Smooth muscle cell of the brain vasculature (primary cell): ENCODE data around the gene RBM22.

ENCODE experiments used
- DNase-seq: peaks from one replicate; pipeline ENCODE4 v3.0.0-alpha.2; 2012; ENCODE audit warnings: low read depth, low spot score

The RBM22 gene

DNA sequence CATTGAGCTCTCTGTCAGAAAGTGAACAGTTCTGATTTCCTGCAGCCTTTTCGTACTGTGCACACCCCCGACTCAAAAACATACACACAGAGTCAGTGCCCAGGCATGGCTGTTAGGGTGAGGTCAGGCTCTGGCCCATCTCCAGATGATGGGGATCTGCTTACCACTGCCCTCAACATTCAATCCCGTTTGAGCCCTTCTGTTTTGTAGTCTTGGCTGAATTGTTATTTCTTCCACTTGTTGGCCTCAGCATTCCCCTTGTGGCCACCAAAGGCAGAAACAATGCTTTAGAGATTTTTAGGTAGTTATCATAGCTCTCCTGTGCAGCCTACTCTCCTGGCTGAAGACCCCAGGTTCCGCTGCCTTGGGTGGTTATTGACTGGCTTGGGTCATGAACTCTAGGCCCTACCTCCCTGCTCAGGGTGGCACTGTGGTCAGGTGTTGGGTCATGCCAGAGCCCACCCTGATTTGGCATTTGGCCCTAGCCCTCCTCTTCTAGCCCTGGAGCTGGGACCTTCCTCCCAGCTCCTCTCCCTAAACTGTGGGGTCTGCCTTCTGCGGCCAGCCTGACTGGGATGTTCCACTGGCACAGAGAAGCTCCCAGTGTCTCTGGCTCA is 47.6 kb downstream of the RBM22 start:
- no peak for DNase-seq

DNA sequence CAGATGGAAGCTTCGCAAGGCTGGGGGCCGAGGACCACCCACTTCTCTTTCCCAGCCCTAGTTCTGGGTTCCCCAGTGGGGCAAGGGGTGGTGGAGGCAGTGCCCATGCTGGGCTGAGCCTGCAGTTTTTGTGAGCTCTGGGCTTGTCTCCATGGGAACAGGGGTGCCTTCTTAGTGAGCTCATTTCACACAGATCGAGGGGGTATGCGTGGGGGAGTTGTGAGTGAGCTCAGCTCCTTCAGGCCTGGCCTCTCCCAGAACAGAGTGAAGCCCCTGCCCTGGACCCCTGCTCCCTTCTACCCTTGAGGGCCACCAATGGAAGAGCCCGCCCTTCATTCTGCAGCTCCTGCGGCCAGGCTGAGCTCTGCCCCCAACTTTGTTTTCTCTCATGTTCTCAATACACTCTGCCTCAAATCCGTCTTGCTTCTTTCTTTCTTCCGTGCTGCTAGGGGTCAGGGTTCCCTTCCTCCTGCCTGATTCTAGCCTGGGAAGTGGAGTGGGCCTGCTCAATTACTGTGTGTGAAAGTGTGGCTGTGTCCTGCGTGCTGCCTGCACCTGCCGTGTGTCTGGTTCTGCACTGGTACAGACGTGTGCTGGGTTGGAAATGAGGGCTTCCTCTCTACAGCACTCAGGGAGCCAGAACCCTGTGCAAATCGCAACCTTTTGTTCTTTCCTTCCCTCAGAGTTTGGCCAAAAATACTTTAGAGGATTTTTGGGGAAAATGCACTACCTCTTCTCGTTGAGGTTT is 48.8 kb downstream of the RBM22 start:
- DNase-seq = no peak

DNA sequence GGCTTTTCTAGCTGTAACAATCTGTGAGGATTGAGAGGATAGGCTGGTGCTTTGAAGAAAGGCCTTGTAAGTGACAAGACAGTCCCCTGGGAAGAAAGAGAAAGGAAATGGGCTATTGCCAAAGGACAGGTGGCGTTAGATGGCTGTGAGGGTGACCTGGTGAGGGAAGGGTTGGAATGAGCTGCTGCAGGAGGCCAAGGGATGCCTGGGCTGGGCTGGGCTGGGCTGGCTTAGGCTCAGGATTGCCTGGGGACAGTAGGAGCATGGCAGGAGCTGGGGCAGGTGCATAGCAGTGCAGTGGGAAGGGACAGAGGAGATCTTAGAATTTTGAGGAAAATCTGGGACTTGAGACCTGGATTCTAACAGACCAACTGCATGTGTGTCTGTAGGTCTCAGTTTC is 49.5 kb downstream of the RBM22 start:
- no peak for DNase-seq

DNA sequence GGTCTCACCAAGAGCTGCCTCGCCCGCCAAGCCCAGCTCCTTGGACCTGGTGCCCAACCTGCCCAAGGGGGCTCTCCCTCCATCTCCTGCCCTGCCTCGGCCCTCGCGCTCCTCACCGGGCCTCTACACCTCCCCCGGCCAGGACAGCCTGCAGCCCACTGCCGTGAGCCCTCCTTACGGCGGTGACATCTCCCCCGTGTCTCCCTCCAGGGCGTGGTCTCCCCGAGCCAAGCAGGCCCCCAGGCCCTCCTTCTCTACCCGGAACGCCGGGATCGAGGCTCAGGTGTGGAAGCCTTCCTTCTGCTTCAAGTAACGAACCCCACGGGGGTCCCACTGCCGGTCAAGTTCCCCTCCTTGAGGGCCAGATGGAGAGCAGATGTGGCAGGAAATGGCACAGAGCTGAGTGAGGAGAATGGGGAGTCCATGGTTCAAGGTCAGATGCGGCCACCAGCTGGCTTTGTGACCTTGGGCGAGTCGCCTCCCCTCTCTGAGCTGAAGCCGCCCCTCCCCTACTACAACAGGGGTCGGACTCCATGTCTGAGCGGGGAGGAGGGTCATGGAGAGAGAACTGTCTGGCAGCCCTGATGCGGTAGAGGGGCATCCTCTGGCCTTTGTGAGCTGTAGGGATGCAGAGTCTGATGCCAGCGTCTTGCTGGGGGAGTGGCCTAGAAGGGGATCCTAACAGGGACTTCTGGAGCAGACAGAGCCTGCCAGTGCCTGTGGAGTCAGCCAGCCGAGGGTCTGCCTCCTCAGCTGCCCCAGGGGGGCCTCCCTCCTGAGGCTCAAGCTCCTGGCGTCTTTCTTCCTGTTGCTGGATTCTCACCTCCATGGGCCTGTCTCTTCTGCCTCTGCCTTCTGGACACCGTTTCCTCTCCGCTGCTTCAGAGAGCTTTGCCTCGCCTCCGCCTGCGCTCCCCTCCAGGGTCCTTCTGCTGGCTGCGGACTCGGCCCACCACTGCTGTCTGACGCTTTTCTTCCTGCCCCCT is 50.5 kb downstream of the RBM22 start:
- DNase-seq = no peak

DNA sequence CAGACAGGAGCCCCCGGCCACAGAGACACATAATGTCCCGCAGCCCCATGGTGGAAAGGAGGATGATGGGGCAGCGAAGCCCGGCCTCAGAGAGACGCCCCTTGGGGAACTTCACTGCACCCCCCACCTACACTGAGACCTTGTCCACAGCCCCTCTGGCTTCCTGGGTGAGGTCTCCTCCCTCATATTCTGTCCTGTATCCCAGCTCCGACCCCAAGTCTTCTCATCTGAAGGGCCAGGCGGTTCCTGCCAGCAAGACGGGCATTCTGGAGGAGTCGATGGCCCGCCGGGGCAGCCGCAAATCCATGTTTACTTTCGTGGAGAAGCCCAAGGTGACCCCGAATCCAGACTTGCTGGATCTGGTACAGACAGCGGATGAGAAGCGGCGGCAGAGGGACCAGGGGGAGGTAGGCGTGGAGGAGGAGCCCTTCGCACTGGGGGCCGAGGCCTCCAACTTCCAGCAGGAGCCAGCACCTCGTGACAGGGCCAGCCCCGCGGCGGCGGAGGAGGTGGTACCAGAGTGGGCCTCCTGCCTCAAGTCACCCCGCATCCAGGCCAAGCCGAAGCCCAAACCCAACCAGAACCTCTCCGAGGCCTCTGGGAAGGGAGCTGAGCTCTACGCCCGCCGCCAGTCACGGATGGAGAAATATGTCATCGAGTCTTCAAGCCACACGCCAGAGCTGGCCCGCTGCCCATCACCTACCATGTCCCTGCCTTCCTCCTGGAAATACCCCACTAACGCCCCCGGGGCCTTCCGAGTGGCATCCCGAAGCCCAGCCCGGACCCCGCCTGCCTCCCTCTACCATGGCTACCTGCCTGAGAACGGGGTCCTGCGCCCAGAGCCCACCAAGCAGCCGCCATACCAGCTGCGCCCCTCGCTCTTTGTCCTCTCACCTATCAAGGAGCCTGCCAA is 51.5 kb downstream of the RBM22 start:
- no peak for DNase-seq

DNA sequence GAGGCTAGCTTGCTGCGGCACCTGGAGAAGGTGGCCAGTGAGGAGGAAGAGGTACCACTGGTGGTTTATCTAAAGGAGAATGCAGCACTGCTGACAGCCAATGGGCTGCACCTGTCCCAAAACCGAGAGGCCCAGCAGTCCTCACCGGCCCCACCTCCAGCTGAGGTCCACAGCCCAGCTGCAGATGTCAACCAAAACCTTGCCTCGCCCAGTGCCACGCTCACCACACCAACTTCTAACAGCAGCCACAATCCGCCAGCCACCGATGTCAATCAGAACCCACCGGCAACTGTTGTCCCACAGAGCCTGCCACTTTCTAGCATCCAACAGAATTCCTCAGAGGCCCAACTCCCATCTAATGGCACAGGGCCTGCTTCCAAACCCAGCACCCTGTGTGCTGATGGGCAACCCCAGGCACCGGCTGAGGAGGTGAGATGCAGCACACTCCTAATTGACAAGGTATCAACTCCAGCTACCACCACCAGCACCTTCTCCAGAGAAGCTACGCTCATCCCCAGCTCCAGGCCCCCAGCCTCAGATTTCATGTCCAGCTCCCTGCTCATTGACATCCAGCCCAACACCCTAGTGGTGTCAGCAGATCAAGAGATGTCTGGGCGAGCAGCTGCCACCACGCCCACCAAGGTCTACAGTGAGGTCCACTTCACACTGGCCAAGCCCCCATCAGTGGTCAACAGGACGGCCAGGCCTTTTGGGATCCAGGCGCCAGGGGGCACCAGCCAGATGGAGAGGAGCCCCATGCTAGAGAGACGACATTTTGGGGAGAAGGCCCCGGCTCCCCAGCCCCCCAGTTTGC is 52.4 kb downstream of the RBM22 start:
- no peak for DNase-seq

DNA sequence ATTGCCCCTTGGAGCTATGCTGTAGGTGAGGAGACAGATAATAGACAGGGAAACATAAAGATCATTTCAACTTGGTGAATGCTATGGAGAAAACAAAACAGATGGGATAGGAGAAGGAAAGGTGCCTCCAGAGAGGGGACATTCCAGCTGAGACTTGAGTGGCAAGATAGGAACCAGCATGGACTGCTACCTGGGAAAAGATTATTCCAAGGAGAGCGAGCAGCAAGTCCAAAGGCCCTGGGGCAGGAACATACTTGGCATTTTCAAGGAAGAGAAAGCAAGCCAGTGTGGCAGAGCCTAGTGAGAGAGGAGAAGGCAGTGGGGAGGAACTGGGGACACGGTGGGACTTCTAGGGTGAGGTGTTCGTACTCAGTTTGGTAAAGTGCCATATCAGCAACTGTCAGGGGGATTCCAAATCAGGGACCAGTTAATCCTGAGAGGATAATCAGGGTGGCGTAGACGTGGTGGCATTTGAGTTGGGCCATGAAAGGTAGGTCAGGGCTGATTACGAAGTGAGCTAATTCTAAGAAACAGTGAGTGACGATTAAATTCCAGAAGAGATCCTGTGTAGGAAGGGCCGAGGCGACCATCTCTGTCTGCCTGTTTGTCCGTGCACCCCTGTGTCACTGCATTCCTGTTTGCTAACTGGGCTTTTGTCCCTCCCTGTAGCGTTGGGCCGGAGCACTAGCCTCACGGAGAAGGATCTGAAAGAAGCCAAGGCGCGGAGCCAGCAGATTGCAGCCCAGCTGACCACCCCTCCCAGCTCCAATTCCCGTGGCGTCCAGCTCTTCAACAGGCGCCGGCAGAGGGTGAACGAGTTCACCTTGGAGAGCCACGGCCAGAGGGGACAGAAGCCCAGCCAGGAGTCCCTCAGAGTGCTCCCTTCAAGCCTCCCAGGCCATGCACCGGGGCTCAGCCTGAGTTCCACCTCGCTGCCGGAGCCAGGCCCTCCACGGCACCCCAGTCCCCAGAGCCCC is 53.3 kb downstream of the RBM22 start:
- DNase-seq = no peak

DNA sequence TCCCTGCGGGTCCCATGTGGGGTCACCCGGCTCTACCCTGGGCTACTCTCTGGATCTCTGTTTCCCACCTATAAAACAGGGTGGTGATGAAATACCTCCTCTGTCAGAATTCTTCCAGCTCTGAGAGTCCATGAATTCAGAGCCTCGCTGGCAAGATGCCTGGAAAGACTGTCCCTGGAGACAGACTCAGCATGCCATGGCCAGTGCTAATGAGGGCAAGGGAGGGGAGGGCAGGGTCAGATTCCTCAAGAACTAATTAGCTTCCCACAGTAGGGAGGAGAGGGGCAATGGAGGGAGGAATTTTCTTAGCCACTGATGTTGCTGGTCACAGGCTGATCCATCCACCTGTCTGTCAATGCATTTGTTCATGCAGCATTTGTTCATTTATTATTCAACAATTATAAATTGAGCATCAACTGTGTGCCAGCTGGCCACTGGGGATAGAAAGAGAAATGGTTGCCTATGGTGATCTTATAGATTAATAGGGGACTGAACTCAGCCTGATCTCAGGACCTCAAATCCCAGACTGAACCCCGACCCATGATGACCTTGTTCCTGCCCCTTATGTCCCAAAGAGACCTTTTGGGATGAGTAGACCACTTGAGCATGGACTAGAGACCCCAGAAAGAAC is 55.7 kb downstream of the RBM22 start:
- no peak for DNase-seq

DNA sequence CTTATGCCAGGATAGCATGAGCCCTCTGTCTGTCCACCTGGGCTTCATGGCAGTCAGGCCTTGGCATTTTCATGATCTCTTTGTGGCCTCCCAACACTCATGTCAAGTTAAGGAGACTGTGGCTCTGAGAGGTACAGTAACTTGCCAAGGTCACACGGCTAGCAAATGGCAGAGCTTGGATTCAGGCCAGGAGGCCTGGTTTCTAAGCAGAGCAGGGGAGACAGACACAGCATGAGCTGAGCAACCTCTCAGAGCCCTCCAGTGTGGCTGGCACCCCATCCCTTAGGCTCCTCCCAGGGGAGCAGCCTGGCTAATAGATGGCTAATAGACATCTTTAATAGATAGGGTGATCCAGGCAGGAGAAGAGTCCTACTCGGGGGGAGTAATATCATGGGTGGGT is 56.3 kb downstream of the RBM22 start:
- DNase-seq = no peak

DNA sequence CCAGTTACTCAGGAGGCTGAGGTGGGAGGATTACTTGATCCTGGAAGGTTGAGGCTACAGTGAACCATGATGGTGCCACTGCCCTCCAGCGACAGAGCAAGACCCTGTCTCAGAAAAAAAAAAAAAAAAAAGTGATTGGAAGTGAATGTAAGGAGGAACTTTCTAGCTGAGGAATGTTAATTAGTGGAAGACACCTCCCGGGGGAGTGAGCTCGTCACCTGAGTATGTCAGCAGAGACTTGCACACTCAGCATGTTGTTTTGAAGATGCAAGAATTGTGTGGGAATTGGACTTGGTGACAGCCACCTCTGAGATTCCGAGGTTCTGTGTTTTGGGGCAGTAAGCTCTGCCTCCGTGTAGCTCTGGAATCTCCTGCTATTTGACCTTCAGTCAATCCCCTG is 56.8 kb downstream of the RBM22 start:
- DNase-seq = no peak

DNA sequence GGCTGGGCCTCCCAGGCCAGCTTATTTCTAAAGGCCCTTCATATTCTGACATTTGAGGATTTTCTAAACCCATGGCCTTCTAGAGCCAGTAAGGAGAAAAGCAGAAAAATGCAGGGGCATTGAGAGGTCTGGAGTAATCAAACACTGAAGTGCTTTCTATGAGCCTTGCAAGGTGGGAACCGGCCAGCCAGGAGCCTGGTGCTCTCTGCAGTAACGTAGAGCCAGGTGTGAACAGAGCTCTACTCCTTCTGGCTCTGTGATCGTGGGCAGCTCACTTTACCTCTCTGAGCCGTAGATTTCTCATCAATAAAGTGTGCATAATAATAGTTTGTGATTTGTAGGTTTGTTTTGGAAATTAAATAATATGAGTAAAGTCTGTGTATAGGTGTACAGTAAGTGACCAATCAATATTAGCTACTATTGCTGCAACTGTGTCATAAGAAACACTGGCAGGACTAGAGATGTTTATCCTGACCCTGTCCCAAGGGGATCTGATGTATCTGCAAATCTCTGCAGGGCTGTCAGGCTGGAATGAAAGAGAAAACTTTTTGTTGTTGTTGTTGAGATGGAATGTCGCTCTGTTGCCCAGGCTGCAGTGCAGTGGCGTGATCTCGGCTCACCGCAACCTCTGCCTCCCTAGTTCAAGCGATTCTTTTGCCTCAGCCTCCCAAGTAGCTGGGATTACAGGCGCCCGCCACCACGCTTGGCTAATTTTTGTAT is 57.7 kb downstream of the RBM22 start:
- DNase-seq = no peak

DNA sequence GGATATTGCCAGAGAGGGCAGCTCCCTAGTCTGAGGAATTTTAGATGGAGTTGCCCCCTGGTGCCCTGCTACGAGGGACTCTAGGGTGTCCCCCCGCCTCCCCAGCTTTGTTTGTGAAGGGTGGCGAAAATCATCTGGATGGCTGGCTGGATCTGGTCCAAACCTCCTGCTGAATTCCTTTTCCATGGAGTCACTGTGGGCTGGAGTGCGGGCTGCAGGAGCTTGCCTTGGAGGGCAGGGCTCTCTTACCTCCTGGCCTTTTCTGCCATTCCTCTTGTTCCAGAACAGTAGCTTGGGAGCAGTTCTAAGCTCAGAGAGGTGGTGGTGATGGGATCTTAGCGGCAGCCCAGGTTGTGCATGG is 58.3 kb downstream of the RBM22 start:
- DNase-seq = no peak

DNA sequence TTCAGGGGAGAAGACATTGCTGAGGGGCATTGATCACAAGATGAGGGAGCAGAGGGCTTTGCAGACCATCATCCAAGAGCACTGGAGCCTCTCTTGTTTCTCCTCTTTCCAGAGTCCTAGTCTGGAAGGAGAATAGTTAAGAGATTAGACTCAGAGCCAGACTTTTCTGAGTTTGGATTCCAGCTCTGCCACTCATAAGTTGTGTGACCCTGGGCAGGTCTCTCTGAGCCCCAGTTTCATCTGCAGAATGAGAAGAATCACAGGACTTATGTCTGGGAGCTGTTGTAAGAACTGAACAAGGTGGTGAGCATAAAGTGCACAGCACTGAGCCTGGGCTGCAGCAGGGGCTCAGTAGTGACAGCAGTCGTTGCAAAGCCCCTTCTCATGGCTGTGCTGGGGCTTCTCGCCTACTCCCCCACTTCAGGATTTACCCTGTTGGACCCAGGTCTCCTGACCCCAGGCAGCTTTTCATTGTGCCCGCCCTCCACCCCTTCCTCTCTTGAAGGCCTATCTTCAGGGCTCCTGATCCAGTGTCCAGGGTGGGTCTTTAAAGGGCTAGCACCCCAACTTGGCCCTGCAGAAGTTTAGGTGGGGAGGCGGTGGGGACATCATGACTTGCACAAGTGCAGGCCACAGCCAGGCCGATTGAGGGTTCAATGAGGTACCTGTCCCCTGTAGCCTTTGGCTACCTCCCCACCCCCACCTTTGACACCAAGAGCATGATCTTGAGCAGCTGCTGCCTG is 58.9 kb downstream of the RBM22 start:
- DNase-seq = no peak

DNA sequence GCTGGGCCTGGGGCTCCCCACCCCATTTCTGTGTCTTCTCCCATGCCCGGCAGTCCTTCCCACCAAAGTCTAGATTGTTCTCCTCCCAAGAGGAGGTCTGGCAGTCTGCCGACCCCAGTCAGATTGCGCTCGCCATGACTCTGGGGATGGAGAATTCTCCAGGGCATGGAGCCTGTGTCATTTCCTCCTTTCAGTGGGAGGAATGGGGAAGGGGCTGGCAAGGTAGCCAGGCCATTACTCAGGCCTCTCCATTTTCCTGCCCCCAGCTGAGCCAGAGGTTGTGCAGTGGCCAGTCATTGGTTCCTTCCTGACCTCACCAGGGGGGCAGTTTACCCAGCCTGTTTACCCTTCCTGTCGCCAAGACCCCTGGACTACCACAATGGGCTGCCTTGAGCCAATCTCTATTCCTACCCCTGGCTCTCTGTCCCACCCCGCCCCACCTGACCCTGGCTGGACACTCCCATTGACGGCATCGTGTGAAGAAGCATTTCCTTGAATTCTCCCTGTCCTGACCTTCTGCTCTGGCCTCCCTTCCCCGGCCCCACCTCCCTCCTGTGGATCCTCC is 59.8 kb downstream of the RBM22 start:
- DNase-seq = no peak
